SK-N-SH treated with all-trans-retinoic acid at 6 μM for 48 hours (cell line): ENCODE data around the gene TGFBRAP1.

ENCODE experiments used
- ATAC-seq: fragments of 200-7000 bp; cut with Tn5 transposase; 3 replicates; pipeline ENCODE4 v1.9.1; 2020; ENCODE audit warnings: mild to moderate bottlenecking, moderate library complexity
- ARNTL ChIP-seq: fragments of 450-650 bp; formaldehyde crosslinking; IDR thresholded peaks from 2 replicates; pipeline ENCODE4 v1.5.0; 2020; ENCODE audit warnings: low read depth, mild to moderate bottlenecking, moderate library complexity, borderline replicate concordance
- BACH2 ChIP-seq: fragments of 250-450 bp; sonication (Bioruptor Pico); IDR thresholded peaks from 2 replicates; pipeline ENCODE4 v1.9.0; 2021; ENCODE audit warnings: mild to moderate bottlenecking, borderline replicate concordance
- CSDC2 ChIP-seq: fragments of 250-450 bp; sonication (Bioruptor Pico); IDR thresholded peaks from 2 replicates; pipeline ENCODE4 v1.5.0; 2020; ENCODE audit warnings: mild to moderate bottlenecking, moderate library complexity
- CSRNP3 ChIP-seq: fragments of 250-450 bp; sonication (Bioruptor Pico); IDR thresholded peaks from 2 replicates; pipeline ENCODE4 v1.5.1; 2021; ENCODE audit warnings: mild to moderate bottlenecking, moderate library complexity
- ESRRG ChIP-seq: fragments of 250-450 bp; sonication (Bioruptor Pico); IDR thresholded peaks from 2 replicates; pipeline ENCODE4 v1.6.1; 2021; ENCODE audit warnings: mild to moderate bottlenecking
- GLIS3 ChIP-seq: fragments of 250-450 bp; sonication (Bioruptor Pico); IDR thresholded peaks from 2 replicates; pipeline ENCODE4 v1.5.0; 2020; ENCODE audit warnings: mild to moderate bottlenecking, moderate library complexity
- ISL1 ChIP-seq: fragments of 250-450 bp; sonication (Bioruptor Pico); IDR thresholded peaks from 2 replicates; pipeline ENCODE4 v2.1.2; 2022; ENCODE audit warnings: mild to moderate bottlenecking, moderate library complexity
- OSR1 ChIP-seq: fragments of 250-450 bp; sonication (Bioruptor Pico); IDR thresholded peaks from 2 replicates; pipeline ENCODE4 v1.8.0; 2022; ENCODE audit warnings: moderate library complexity, mild to moderate bottlenecking, inconsistent platforms
- POU6F1 ChIP-seq: fragments of 250-450 bp; sonication (Bioruptor Pico); IDR thresholded peaks from 2 replicates; pipeline ENCODE4 v1.8.0; 2021; ENCODE audit warnings: low read depth, mild to moderate bottlenecking, moderate library complexity, borderline replicate concordance
- PPARA ChIP-seq: fragments of 250-450 bp; sonication (Bioruptor Pico); IDR thresholded peaks from 2 replicates; pipeline ENCODE4 v1.5.0; 2020; ENCODE audit warnings: mild to moderate bottlenecking, borderline replicate concordance
- RARB ChIP-seq: fragments of 250-450 bp; sonication (Bioruptor Pico); IDR thresholded peaks from 2 replicates; pipeline ENCODE4 v1.8.0; 2021; ENCODE audit warnings: mild to moderate bottlenecking, moderate library complexity
- SNAI2 ChIP-seq: fragments of 250-450 bp; sonication (Bioruptor Pico); IDR thresholded peaks from 2 replicates; pipeline ENCODE4 v1.5.0; 2020; ENCODE audit warnings: mild to moderate bottlenecking, moderate library complexity
- TCF4 ChIP-seq: fragments of 250-450 bp; sonication (Bioruptor Pico); IDR thresholded peaks from 2 replicates; pipeline ENCODE4 v1.8.0; 2021; ENCODE audit warnings: mild to moderate bottlenecking, moderate library complexity, borderline replicate concordance
- TOX ChIP-seq: fragments of 250-450 bp; sonication (Bioruptor Pico); IDR thresholded peaks from 2 replicates; pipeline ENCODE4 v1.8.0; 2021; ENCODE audit warnings: mild to moderate bottlenecking, moderate library complexity, borderline replicate concordance
- ZC3H10 ChIP-seq: fragments of 250-450 bp; sonication (Bioruptor Pico); IDR thresholded peaks from 2 replicates; pipeline ENCODE4 v1.5.1; 2021; ENCODE audit warnings: mild to moderate bottlenecking, moderate library complexity
- ZFP3 ChIP-seq: fragments of 250-450 bp; sonication (Bioruptor Pico); IDR thresholded peaks from 2 replicates; pipeline ENCODE4 v1.5.0; 2020; ENCODE audit warnings: mild to moderate bottlenecking, moderate library complexity
- ZFP30 ChIP-seq: fragments of 450-650 bp; formaldehyde crosslinking; IDR thresholded peaks from 2 replicates; pipeline ENCODE4 v1.5.0; 2022; ENCODE audit warnings: mild to moderate bottlenecking, moderate library complexity
- ZNF565 ChIP-seq: fragments of 450-650 bp; formaldehyde crosslinking; conservative IDR thresholded peaks from 2 replicates; pipeline ENCODE4 v1.5.0; 2020; ENCODE audit warnings: low read depth, mild to moderate bottlenecking, moderate library complexity
- ZNF70 ChIP-seq: fragments of 450-650 bp; formaldehyde crosslinking; IDR thresholded peaks from 2 replicates; pipeline ENCODE4 v1.5.0; 2020; ENCODE audit warnings: mild to moderate bottlenecking, moderate library complexity
- ZNF8 ChIP-seq: fragments of 450-650 bp; formaldehyde crosslinking; IDR thresholded peaks from 2 replicates; pipeline ENCODE4 v1.5.0; 2020; ENCODE audit warnings: mild to moderate bottlenecking, moderate library complexity
- TF ChIP-seq, protein P1 (sequence below): fragments of 250-450 bp; sonication (Bioruptor Pico); IDR thresholded peaks from 2 replicates; pipeline ENCODE4 v1.5.1; 2020; ENCODE audit warnings: low read depth, mild to moderate bottlenecking, moderate library complexity
- TF ChIP-seq, protein P2 (sequence below): fragments of 250-450 bp; sonication (Bioruptor Pico); IDR thresholded peaks from 2 replicates; pipeline ENCODE4 v1.8.0; 2020; ENCODE audit warnings: mild to moderate bottlenecking, moderate library complexity, borderline replicate concordance

The TGFBRAP1 gene

DNA sequence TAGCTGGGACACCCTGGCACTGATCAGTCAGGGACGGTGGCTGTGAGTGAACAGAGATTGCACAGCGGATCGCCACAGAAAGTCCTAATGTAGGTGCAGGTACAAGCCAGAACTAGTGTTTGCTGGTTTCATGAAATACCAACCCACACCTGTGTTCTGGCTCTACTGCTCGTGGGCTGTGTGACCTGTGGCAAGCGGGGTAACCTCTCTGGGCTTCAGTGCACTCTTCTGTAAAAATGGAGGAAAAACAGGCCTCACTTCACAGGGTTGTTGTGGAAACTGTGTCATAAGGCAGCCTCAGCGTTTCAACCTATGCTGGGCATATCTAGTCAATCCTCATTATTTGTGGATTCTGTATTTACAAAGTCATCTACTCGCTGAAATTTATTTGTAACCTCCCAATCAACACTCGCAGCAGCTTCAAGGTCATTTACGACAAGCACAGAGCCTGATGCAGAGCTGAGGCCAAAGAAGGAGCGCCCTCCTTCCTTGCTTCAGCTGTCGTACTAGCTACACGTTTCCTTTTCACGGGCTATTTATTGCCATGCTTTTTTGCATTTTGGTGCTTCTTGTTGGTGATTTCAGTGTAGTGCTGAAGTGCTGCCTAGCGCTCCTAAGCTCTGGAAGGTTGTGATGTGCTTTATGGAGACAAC, 58.0 kb downstream of the TGFBRAP1 start:
- TF ChIP-seq TCF4 (CRISPR knock-in tag) = no peak
- no peak for TF ChIP-seq CSDC2 (CRISPR knock-in tag)
- no peak for TF ChIP-seq PPARA (CRISPR knock-in tag)
- no peak for TF ChIP-seq ZNF70 (CRISPR knock-in tag)
- TF ChIP-seq SNAI2 (CRISPR knock-in tag) = no peak
- no peak for TF ChIP-seq OSR1
- TF ChIP-seq ISL1 (CRISPR knock-in tag) = no peak

GRCh38 chr2:105269426-105269825, 60.1 kb downstream of the TGFBRAP1 start:
- ATAC-seq = no peak
- TF ChIP-seq TCF4 (CRISPR knock-in tag) (no peak), POU6F1 (no peak), BACH2 (CRISPR knock-in tag) (no peak), ZNF8 (CRISPR knock-in tag) (no peak), ESRRG (no peak), ZFP3 (no peak), RARB (no peak), PPARA (CRISPR knock-in tag) (no peak), ZNF70 (CRISPR knock-in tag) (no peak), ARNTL (no peak)

More for the DNA sequence above, 58.0 kb downstream of the TGFBRAP1 start:
- ATAC-seq = no peak

GRCh38 chr2:105262651-105263091, 66.9 kb downstream of the TGFBRAP1 start:
- TF ChIP-seq TCF4 (CRISPR knock-in tag) = no peak
- TF ChIP-seq ARNTL = no peak
- no peak for TF ChIP-seq OSR1
- TF ChIP-seq BACH2 (CRISPR knock-in tag) = no peak
- TF ChIP-seq ZC3H10 (CRISPR knock-in tag) = no peak
- TF ChIP-seq ZNF8 (CRISPR knock-in tag) = no peak
- no peak for TF ChIP-seq TOX (CRISPR knock-in tag)
- no peak for TF ChIP-seq ISL1 (CRISPR knock-in tag)
- TF ChIP-seq SNAI2 (CRISPR knock-in tag) = no peak
- TF ChIP-seq GLIS3 (CRISPR knock-in tag) = no peak
- no peak for TF ChIP-seq POU6F1
- no peak for TF ChIP-seq ZFP30 (CRISPR knock-in tag)
- TF ChIP-seq CSDC2 (CRISPR knock-in tag) = no peak
- no peak for TF ChIP-seq ESRRG
- TF ChIP-seq CSRNP3 = no peak
- TF ChIP-seq, protein P1, sequence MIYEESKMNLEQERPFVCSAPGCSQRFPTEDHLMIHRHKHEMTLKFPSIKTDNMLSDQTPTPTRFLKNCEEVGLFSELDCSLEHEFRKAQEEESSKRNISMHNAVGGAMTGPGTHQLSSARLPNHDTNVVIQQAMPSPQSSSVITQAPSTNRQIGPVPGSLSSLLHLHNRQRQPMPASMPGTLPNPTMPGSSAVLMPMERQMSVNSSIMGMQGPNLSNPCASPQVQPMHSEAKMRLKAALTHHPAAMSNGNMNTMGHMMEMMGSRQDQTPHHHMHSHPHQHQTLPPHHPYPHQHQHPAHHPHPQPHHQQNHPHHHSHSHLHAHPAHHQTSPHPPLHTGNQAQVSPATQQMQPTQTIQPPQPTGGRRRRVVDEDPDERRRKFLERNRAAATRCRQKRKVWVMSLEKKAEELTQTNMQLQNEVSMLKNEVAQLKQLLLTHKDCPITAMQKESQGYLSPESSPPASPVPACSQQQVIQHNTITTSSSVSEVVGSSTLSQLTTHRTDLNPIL (CRISPR knock-in tag) = no peak
- no peak for TF ChIP-seq ZNF565
- TF ChIP-seq, protein P2, sequence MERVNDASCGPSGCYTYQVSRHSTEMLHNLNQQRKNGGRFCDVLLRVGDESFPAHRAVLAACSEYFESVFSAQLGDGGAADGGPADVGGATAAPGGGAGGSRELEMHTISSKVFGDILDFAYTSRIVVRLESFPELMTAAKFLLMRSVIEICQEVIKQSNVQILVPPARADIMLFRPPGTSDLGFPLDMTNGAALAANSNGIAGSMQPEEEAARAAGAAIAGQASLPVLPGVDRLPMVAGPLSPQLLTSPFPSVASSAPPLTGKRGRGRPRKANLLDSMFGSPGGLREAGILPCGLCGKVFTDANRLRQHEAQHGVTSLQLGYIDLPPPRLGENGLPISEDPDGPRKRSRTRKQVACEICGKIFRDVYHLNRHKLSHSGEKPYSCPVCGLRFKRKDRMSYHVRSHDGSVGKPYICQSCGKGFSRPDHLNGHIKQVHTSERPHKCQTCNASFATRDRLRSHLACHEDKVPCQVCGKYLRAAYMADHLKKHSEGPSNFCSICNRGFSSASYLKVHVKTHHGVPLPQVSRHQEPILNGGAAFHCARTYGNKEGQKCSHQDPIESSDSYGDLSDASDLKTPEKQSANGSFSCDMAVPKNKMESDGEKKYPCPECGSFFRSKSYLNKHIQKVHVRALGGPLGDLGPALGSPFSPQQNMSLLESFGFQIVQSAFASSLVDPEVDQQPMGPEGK = no peak
- no peak for TF ChIP-seq ZFP3
- ATAC-seq = no peak
